ENCODE measurements around the gene CEP97. TPM values are rescaled to one million over a fixed set of nuclear protein-coding genes. Genes with fewer than 3 reads are reported as not detected.
"Not testable (repeated sequence)": the region's sequence is repeated elsewhere in the genome, so short reads cannot be mapped to it uniquely, and the experiment has no call there.

CEP97 gene
- total RNA-seq, 2 donors from 2014 or later = 6.5 to 7.0 TPM

DNA sequence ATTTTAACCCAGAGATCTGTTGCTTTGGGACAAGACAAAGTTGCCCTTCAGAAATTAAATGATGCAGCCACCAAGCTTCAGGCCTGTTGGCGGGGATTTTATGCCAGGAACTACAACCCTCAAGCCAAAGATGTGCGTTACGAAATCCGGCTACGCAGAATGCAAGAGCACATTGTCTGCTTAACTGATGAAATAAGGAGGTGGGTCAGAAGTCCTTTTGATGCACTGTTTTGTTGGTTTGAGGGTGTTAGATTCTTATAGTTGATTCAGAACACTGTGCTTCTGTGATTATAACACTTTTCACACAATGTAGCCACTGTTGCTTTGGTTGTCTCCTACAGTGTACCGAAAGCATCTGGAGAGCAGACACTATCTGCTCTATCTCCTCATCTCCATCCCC lies 33.8 kb downstream of the CEP97 start:
- Histone ChIP-seq H3K27ac (no peak overlapping the region), H3K27me3 (no peaks in the 10 kb centered on the region), H3K36me3 (peaks cover 36% of the 10 kb centered on the region), H3K4me3 (no peak overlapping the region), H3K9me3 (no peaks in the 10 kb centered on the region), H3K4me1 (no peaks in the 10 kb centered on the region)
- no peak for DNase-seq (ENCODE audit: low spot score)
- TF ChIP-seq, protein P1, sequence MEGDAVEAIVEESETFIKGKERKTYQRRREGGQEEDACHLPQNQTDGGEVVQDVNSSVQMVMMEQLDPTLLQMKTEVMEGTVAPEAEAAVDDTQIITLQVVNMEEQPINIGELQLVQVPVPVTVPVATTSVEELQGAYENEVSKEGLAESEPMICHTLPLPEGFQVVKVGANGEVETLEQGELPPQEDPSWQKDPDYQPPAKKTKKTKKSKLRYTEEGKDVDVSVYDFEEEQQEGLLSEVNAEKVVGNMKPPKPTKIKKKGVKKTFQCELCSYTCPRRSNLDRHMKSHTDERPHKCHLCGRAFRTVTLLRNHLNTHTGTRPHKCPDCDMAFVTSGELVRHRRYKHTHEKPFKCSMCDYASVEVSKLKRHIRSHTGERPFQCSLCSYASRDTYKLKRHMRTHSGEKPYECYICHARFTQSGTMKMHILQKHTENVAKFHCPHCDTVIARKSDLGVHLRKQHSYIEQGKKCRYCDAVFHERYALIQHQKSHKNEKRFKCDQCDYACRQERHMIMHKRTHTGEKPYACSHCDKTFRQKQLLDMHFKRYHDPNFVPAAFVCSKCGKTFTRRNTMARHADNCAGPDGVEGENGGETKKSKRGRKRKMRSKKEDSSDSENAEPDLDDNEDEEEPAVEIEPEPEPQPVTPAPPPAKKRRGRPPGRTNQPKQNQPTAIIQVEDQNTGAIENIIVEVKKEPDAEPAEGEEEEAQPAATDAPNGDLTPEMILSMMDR (IDR thresholded peaks at IDR 0.05) = no peak

- H3K27me3 ChIP-seq = no peaks in the 10 kb centered on the region
- no peaks in the 10 kb centered on the region for H3K9me3 ChIP-seq
- TF ChIP-seq, protein P1 (IDR thresholded peaks at IDR 0.05) = no peak
- peaks cover 39% of the 10 kb centered on the region for H3K36me3 ChIP-seq
- DNase-seq (ENCODE audit: low spot score) = no peak
- no peaks in the 10 kb centered on the region for H3K4me1 ChIP-seq
- H3K27ac ChIP-seq = no peak overlapping the region
- no peak overlapping the region for H3K4me3 ChIP-seq
Observed at GRCh38 chr3:101762041-101762646, 37.7 kb downstream of the CEP97 start.

DNA sequence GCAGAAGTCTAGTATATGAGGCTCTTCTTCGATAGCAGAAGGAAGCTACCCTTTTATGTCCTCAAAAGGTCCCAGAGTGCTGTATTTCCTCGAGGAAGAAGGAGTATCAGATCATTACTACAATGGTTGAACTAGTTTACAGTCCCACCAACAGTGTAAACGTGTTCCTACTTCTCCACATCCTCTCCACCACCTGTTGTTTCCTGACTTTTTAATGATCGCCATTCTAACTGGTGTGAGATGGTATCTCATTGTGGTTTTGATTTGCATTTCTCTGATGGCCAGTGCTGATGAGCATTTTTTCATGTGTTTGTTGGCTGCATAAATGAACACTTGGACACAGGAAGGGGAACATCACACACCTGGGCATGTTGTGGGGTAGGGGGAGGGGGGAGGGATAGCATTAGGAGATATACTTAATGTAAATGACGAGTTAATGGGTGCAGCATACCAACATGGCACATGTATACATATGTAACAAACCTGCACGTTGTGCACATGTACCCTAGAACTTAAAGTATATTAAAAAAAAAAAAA lies 53.4 kb downstream of the CEP97 start:
- not testable (repeated sequence) for DNase-seq (ENCODE audit: low spot score); H3K4me3 ChIP-seq; H3K36me3 ChIP-seq; H3K27ac ChIP-seq; H3K27me3 ChIP-seq; H3K9me3 ChIP-seq
- peaks cover 0 to 24% of the 10 kb centered on the region in 2 donors for H3K4me1 ChIP-seq

DNA sequence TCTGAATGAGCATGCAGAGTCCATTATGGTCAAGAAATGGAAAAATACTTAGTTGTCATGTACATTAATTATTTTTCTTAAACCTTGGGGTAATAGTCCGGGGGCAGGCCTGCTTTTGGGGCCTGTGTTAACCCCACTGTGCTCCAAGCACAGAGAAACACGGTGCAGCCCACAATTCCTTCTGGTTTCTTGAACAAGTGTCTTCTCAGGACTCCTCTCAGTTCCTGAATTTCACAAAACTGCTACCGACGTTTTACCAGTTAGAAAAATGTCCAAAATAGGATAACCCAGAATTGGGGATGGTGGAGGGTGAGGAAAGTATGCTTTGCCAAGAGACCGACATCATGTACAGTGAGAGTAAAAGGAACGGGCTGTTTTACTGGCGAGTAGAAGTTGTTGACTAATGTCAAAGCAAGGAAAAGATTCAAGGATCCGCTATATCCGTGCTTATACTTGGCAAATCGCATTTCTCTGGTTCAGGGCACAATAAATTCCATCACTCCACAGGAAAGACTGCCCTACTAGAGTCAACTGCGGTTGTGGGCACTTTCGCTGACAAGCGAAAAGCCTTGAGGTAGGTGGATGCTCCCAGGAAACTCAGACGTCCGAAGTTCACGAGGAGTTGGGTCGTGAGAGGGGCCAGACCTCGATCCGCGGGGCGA lies 54.1 kb downstream of the CEP97 start:
- DNase-seq (ENCODE audit: low spot score) = no peak
- H3K27ac ChIP-seq = peak overlapping the region; percentile 92 to 95
- H3K27me3 ChIP-seq = no peaks in the 10 kb centered on the region
- H3K4me3 ChIP-seq = peak overlapping the region; percentile 73 to 89
- peaks cover 0 to 24% of the 10 kb centered on the region in 2 donors for H3K4me1 ChIP-seq
- H3K9me3 ChIP-seq = no peaks in the 10 kb centered on the region
- TF ChIP-seq, protein P1 (IDR thresholded peaks at IDR 0.05) = no peak
- H3K36me3 ChIP-seq = peaks cover 11% of the 10 kb centered on the region

GRCh38 chr3:101779047-101779821 lies 54.8 kb downstream of the CEP97 start, which contains the start of gene NXPE3:
Gene NXPE3, plus strand, starts transcription at chr3:101779211. Its CDS starts 6,386 bp downstream, at chr3:101785597.
- no peaks in the 10 kb centered on the region for H3K27me3 ChIP-seq
- peaks cover 18% of the 10 kb centered on the region for H3K36me3 ChIP-seq
- TF ChIP-seq, protein P1 (IDR thresholded peaks at IDR 0.05) = no peak
- peak within 1 kb of the TSS; percentile 73 to 89 for H3K4me3 ChIP-seq
- peak; percentile 95 for DNase-seq (ENCODE audit: low spot score)
- H3K27ac ChIP-seq = peak within 1 kb of the TSS; percentile 92 to 95
- peaks cover 0 to 24% of the 10 kb centered on the region in 2 donors for H3K4me1 ChIP-seq
- H3K9me3 ChIP-seq = no peaks in the 10 kb centered on the region

All from right atrium auricular region (tissue), 2 donors.